Panc1 (cell line): Measurements from ENCODE around the gene SIGLEC11.

ENCODE experiments used
- CTCF ChIP-seq: fragments of 450-650 bp; IDR thresholded peaks from 2 replicates; pipeline ENCODE4 v1.5.1; 2017; ENCODE audit warnings: mild to moderate bottlenecking
- POLR2AphosphoS5 ChIP-seq: IDR thresholded peaks from 2 replicates; pipeline ENCODE4 v1.6.1; 2012; ENCODE audit warnings: mild to moderate bottlenecking, low read depth, low read length, moderate library complexity
- SIN3A ChIP-seq: IDR thresholded peaks from 2 replicates; pipeline ENCODE4 v1.6.1; 2012; ENCODE audit warnings: low read depth, mild to moderate bottlenecking, low read length, moderate library complexity, borderline replicate concordance; ENCODE audit not compliant: insufficient read depth
- TCF7L2 ChIP-seq: IDR thresholded peaks from 2 replicates; pipeline ENCODE4 v1.6.1; 2011; ENCODE audit warnings: mild to moderate bottlenecking, low read depth, low read length, inconsistent platforms

- TF ChIP-seq CTCF (no peak), POLR2AphosphoS5 (no peak), TCF7L2 (no peak), SIN3A (no peak)
These were observed 43.9 kb downstream of the SIGLEC11 start for GRCh38 chr19:49916839-49917733.
